Lower lobe of right lung (tissue), 2 donors: ENCODE data around the gene SNAP25. TPM values are rescaled to one million over a fixed set of nuclear protein-coding genes. Genes with fewer than 3 reads are reported as not detected.

Source experiments
- ATAC-seq, 2 donors: fragments of 200-7000 bp; cut with Tn5 transposase; one replicate each; pipeline ENCODE4 v1.9.1; 2020 to 2022; ENCODE audit warnings: mild to moderate bottlenecking in 2 of 2, moderate library complexity in 2 of 2
- DNase-seq: peaks from one replicate; pipeline ENCODE4 v3.0.0-alpha.2; 2020
- H3K27ac ChIP-seq: fragments of 200-600 bp; one replicate; pipeline ENCODE4 v1.8.0; 2022
- H3K27me3 ChIP-seq: fragments of 200-600 bp; one replicate; pipeline ENCODE4 v1.8.0; 2022; ENCODE audit warnings: low read depth
- H3K36me3 ChIP-seq: fragments of 200-600 bp; one replicate; pipeline ENCODE4 v1.8.0; 2022; ENCODE audit warnings: mild to moderate bottlenecking
- H3K4me1 ChIP-seq: fragments of 200-600 bp; one replicate; pipeline ENCODE4 v1.8.0; 2022
- H3K4me3 ChIP-seq: fragments of 200-600 bp; one replicate; pipeline ENCODE4 v1.8.0; 2022; ENCODE audit warnings: mild to moderate bottlenecking
- H3K9me3 ChIP-seq: fragments of 200-600 bp; one replicate; pipeline ENCODE4 v1.8.0; 2022
- CTCF ChIP-seq: fragments of 200-600 bp; IDR thresholded peaks from one replicate; pipeline ENCODE4 v1.8.0; 2022; ENCODE audit warnings: antibody characterized with exemption, mild to moderate bottlenecking
- intact Hi-C: fragments of 100-400 bp; cut with DNase I; formaldehyde crosslinking; loops from one replicate; pipeline ENCODE4 v1.11.0; 2022
- total RNA-seq: library from RNA; stranded (reverse); fragmentation: NEBNext Ultra II Directional; extraction: Animal tissue kit (Norgen Biotek cat#: 25700); gene quantifications from one replicate; pipeline ENCODE4 v1.2.1, GENCODE V29; 2021
- donor health status: DM: no; HTN: yes; CAD: no; lungs with severe emphysema.

SNAP25 gene
- total RNA-seq, 1 donor from 2014 or later: 0.65 TPM

GRCh38 chr20:10180651-10181235 lies 37.9 kb upstream of the SNAP25 start:
- H3K36me3 ChIP-seq: no peaks in the 10 kb centered on the region
- intact Hi-C loops: no loop called here
- H3K4me3 ChIP-seq: no peak overlapping the region
- no peaks in the 10 kb centered on the region for H3K27me3 ChIP-seq
- H3K27ac ChIP-seq: no peak overlapping the region
- ATAC-seq (no peak), DNase-seq (no peak)
- H3K9me3 ChIP-seq: peaks cover 7% of the 10 kb centered on the region
- H3K4me1 ChIP-seq: no peaks in the 10 kb centered on the region
- TF ChIP-seq CTCF: no peak

GRCh38 chr20:10185741-10186558 lies 32.7 kb upstream of the SNAP25 start:
- Histone ChIP-seq H3K27ac (no peak overlapping the region), H3K36me3 (no peaks in the 10 kb centered on the region), H3K27me3 (no peaks in the 10 kb centered on the region), H3K9me3 (peaks cover 7% of the 10 kb centered on the region), H3K4me1 (no peaks in the 10 kb centered on the region), H3K4me3 (no peak overlapping the region)
- ATAC-seq (no peak), DNase-seq (no peak)
- intact Hi-C loops: no loop called here
- TF ChIP-seq CTCF: no peak

- intact Hi-C loops: no loop called here
- DNase-seq (no peak), ATAC-seq (no peak)
- Histone ChIP-seq H3K4me3 (no peak overlapping the region), H3K27ac (no peak overlapping the region), H3K4me1 (no peaks in the 10 kb centered on the region), H3K9me3 (peaks cover 1% of the 10 kb centered on the region), H3K36me3 (no peaks in the 10 kb centered on the region), H3K27me3 (no peaks in the 10 kb centered on the region)
- TF ChIP-seq CTCF: no peak
These were observed 28.2 kb upstream of the SNAP25 start for GRCh38 chr20:10190456-10190855.

- Histone ChIP-seq H3K27me3 (no peaks in the 10 kb centered on the region), H3K27ac (no peak overlapping the region), H3K4me1 (no peaks in the 10 kb centered on the region), H3K4me3 (no peak overlapping the region), H3K36me3 (no peaks in the 10 kb centered on the region), H3K9me3 (no peaks in the 10 kb centered on the region)
- intact Hi-C loops: no loop called here
- DNase-seq (no peak), ATAC-seq (no peak)
- no peak for TF ChIP-seq CTCF
These were observed 26.5 kb upstream of the SNAP25 start for GRCh38 chr20:10192171-10192570.

GRCh38 chr20:10194166-10194565 lies 24.5 kb upstream of the SNAP25 start:
- no peak for TF ChIP-seq CTCF
- intact Hi-C loops: no loop called here

More at GRCh38 chr20:10194166-10194565, 24.5 kb upstream of the SNAP25 start:
- no peak for DNase-seq
- ATAC-seq: no peak
- Histone ChIP-seq H3K27ac (no peak overlapping the region), H3K9me3 (no peaks in the 10 kb centered on the region), H3K4me3 (no peak overlapping the region), H3K27me3 (no peaks in the 10 kb centered on the region), H3K4me1 (no peaks in the 10 kb centered on the region), H3K36me3 (no peaks in the 10 kb centered on the region)
